HG02938 (cell line): ENCODE results near the gene FJX1.
"Not testable (repeated sequence)": the region's sequence is repeated elsewhere in the genome, so short reads cannot be mapped to it uniquely, and the experiment has no call there.

Experiments
- ATAC-seq: cut with Tn5 transposase; IDR thresholded peaks from one replicate; pipeline ENCODE4 v1.9.1; 2021; ENCODE audit warnings: mild to moderate bottlenecking, moderate library complexity; ENCODE audit not compliant: unreplicated experiment

FJX1 gene

DNA sequence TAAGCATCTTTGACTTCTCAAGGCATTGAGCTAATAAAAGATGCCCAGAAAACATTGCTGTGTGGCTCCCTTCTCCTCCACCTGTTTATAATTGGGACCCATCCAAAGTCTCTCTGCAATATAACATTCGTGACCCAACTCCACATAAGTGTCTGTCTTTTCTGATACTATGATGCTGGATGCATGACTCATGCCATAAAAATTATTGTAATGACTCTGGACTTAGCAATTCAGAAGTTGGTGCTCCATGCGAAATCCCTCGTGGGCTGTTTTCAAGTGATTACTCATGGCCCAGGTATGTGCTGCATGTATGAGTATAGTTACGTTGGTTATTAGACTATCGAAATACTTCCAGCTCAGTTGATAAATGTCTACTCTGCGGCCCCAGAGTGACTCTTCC lies 11.7 kb downstream of the FJX1 start:
- ATAC-seq, result no peak

DNA sequence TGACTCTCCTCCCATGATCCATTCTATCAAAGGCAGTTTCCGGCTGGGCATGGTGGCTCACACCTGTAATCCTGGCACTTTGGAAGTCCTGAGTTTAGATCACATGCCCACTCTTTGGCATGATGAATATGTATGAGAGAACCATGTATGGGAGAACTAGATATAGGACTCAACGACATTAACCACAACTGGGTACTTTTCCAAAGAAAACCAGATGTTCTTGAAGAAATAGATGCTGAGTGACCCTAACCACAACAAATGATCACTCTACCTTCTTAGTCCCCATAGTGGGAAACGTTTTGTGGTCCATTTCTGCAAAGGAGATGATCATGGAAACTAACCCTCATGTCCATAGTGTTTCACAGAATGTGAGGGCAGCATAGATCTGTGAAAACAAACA lies 13.6 kb downstream of the FJX1 start:
- ATAC-seq, result no peak

DNA sequence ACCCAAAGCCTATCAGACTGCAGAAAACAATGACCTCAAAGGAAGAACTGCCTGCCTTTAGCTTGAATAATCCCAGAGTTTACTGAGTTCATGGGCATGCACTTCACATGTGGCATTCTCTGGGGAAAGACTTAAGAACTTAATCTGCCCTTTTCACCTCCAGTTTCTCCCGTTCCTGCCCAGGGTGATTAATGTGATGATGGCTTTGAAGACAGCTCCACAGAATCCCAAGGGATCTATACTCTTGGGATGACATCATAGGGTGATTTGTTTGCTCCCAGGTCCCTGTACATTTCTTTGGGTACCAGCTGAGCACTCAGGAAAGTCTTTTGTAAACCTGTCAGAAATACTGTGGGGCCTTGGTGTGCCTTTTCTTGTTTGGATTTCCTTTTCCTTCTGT lies 14.0 kb downstream of the FJX1 start:
- no peak for ATAC-seq

DNA sequence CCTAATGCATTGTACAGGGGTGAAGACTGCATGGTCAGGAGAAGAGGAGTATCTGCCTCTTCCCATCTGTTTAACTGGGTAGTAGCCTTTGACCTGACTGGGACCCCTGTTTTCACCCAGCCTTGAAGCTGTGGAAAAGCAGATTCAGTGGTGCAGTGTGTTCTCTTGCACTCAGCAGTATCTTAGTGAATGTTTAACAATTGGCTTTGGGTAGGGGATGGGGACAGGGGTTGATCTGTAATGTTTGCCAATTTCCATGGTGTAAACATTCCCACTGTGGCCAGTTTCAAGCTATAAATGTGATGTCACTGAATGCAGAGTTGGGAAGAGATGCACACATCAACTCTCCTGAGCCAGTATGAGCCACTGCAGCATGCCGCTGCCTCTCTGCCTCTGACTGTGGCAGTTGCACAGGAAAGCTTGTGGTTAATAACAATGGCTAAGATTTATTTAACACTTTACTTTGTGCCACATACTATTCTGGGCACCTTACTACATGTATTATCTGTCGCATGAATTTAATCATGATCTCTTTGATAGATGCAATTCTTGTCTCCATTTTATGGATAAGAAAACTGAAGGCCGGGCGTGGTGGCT lies 15.7 kb downstream of the FJX1 start:
- ATAC-seq, result no peak

DNA sequence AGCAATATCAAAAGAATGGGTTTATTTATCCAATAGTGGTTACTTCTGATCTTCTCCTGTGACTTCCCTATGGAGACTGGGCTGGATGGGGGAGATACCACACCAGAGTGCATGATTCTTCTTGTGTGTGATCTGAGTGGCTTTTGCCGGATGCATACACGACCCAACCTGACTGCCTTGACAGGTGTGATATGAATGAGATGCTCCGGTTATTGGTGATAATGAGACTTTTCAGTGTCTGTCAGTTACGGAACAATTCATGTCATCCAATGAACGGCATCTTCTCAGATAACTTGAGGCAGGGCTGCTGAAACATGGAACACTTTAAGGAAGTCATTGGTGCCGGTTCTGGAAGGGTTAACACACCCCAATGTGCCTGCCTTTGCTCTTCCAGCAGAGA lies 17.7 kb downstream of the FJX1 start:
- no peak for ATAC-seq

DNA sequence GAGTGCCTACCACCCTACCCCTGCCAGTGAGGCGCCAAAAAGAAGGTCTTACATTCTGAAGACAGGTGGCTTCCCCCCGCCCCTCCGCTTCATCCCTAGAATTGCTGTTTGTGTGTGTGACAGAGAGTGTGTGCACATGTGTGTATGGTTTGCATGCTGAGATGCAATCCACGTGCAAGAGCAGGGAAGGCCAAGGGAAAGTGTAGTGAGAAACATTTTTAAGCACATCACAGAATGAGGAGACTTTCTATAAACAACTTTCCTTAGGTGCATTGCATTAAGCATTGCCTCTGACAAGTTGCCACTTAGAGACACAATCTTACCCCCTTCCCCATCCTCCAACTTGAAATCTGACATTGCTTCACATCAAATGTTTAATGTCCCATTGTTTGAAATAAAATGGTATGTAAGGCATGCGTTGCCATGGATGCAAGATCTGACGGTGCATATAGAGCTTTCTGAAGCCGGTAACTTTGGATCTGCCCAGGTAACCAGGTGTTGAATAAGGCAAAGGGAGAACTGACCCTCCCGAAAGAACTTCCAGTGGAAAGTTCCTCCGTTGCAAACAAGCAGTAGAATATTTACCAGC lies 21.4 kb downstream of the FJX1 start:
- ATAC-seq, result no peak

DNA sequence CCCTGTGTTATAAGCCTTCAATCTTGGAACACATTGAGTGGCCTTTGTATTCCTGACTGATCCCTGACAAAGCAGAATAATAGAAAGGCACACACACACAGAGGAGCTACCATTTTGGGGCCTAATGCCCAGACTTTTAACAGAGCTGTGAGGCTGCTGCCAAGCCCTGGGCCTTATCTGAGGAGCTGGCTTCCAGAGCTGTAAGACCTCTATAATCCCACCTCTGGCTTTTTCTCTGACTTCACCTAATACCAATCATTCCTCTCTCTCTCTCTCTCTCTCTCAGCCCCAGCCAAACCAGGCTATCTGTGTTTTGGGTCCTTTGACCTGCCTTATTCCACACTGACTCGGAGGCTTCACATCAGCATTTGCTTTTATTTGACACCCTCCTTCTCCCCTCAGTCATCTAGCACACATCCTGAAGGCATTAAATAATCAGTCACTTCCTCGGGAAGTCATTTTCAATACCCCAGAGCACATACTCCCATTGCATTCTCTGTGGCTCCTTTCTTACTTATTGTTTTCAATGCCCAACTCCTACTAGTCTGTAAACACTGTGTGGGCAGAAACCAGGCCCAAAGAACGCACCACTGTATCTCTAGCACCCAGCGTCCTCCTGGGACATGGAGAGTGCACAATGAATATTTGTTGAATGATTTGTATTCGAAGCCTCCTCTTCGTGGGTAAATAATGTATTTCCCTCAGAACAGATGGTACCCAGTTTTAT lies 23.1 kb downstream of the FJX1 start:
- ATAC-seq, result no peak

DNA sequence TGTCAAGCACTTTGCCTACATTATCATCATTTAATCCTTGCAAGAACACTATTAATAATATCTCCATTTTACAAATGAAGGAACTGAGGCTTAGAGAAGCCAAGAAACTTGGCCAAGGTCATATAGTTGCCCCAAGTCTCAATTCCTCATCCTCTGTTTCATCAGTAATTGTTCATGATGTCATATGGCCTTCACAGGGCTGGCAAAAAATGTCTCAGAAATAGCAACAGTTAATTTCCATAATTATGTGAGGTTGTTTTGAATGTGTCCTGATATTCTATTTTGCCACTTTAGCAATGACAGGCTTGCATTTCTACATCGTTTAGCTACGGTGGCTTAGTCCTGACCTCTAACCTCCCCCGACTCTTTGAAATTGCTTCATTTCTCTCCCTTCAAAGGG lies 23.7 kb downstream of the FJX1 start:
- ATAC-seq, result no peak

DNA sequence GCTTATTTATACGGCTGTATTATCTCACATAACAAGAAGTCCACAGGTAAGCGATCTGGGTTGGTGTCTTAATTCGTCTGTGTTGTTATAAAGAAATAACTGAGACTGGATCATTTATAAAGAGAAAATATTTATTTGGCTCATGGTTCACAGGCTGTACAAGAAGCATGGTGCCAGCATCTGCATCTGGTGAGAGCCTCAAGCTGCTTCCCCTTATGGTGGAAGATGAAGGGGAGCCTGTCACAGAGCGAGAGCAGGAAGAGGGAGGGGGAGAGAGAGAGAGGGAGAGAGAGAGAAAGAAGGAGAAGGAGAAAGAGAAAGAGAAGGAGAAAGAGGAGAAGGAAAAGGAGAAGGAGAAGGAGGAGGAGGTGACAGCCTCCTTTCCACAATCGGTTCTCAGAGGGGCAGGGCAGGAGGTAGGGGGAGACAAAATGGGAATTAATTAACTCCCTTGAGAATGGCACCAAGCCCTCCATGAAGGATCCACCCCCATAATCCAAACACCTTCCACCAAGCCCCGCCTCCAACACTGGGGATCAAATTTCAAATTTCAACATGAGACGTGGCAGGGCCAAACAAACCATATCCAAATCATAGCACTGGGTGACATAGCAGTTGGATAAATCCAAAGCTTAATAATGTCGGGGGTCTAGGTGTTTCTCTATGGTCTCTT lies 29.3 kb downstream of the FJX1 start:
- ATAC-seq, result no peak

DNA sequence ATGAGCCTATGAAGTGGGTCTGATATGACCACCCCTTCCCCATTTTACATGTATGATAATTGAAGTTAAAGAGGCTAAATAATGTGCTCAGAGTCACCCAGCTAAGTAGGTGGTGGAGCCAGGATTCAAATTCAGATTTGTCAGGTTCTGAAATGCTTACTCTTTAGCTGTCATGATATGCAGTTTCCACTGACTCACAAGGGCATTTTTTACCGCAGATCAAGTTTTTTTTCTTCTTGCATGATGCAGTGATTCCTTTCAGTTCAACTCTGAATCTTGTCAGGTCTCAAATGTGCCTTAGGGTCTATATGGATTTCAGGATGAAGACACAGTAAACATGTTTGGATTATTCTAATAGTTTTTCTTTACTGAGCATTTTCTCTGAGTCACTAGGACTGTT lies 31.7 kb downstream of the FJX1 start:
- no peak for ATAC-seq

DNA sequence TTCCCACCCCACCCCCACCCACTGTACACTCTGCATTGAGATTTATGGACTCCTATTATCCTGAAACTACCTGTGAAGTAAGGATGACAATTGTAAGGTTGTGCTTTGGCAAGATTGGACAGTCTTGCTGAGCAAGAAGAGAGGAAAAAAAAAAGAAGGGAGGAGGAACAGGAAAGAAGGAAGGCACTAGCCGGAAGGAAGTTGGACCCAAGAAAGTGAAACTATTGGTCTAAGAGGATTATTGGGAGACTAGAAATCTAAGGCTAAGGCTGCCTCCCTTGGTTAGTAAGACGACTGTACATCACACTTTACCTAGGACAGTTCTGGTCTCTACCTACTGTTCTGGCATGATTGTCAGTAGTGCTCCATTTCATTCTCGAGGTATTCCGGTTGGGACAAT lies 32.2 kb downstream of the FJX1 start:
- no peak for ATAC-seq

DNA sequence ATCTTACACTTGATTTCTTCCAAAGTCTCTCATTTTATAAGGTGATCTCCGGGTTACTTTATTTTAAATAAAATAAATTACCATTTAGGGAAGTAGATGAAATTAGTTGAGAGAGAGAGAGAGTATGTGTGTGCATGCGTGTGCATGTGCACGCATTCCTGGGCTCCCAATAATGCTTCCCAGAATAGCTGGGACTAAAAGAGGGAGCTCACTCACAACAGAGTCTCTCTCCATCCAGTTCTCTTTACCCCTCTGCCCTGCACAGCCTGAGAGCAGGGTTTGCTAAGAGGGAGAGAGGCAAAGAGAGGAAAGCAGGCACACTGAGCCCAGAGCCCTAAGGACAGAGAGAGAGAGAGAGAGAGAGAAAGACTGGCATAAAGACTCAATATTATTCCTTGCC lies 33.0 kb downstream of the FJX1 start:
- no peak for ATAC-seq

DNA sequence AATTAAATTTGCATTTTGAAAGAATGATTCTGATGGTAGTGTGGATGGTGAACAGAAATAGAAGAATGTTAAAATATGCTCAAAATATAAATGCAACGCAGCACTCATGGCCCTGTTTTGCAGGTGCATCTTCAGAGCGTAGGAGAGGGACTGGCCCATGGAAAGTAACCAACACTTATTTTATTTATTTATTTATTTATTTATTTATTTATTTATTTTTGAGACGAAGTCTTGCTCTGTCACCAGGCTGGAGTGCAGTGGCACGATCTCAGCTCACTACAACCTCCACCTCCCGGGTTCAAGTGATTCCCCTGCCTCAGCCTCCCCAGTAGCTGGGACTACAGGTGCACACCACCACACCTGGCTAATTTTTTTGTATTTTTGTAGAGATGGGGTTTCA lies 34.5 kb downstream of the FJX1 start:
- ATAC-seq, result not testable (repeated sequence)

DNA sequence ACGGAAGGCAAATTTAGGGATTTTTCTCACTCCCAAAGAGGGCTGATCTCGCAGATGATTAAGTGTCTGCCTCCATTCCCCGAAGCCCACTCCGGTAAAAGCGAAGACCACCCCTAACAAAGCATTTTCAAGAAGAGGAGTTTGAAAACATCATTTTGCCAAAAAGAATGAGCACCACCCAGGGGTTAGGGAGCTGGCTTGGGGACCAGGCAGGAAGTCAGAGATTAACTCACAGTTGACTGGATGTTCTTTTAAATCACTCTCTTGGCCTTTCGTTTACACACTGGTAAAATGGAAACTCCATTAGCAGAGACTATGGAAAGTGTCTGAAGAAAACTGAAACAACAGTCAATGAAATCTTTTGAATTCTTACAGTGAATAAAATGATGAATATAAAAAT lies 36.5 kb downstream of the FJX1 start:
- no peak for ATAC-seq

DNA sequence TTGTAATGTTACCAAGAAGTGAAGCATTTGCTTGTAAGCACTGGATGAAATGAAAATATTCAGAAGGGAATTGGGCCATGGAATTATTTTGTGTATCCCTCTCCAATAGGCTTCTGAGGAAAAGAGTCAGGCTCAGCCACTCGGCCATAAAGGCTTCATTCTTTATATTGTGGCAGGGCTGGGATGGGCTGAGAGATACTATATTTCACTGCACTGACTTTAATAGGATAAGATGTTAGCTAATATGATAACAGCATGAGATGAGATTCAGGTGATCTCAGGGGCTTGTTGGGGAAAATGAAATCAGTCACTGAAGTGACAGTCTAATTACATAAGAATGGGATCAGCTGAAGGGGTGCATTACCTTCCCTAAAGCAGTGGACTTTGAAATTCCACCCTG lies 37.0 kb downstream of the FJX1 start:
- ATAC-seq, result no peak

DNA sequence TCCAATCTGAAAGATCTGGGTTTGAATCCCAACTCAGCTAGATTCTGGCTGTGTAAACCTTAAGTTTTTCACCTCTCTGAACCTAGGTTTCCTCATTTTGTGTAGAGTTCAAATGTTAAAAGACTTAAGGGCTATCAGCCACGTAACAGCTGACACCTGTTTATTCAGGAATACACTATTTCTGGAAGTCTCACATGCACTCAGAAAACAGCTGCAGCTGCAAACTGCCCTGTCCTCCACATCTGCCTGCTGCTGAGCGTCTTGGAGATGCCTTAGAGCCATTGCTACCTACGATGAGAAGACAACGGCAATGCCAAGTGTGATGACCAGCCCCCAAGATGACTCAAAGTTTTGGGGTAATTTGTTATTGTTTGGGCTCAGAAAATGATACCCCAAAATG lies 37.6 kb downstream of the FJX1 start:
- no peak for ATAC-seq

DNA sequence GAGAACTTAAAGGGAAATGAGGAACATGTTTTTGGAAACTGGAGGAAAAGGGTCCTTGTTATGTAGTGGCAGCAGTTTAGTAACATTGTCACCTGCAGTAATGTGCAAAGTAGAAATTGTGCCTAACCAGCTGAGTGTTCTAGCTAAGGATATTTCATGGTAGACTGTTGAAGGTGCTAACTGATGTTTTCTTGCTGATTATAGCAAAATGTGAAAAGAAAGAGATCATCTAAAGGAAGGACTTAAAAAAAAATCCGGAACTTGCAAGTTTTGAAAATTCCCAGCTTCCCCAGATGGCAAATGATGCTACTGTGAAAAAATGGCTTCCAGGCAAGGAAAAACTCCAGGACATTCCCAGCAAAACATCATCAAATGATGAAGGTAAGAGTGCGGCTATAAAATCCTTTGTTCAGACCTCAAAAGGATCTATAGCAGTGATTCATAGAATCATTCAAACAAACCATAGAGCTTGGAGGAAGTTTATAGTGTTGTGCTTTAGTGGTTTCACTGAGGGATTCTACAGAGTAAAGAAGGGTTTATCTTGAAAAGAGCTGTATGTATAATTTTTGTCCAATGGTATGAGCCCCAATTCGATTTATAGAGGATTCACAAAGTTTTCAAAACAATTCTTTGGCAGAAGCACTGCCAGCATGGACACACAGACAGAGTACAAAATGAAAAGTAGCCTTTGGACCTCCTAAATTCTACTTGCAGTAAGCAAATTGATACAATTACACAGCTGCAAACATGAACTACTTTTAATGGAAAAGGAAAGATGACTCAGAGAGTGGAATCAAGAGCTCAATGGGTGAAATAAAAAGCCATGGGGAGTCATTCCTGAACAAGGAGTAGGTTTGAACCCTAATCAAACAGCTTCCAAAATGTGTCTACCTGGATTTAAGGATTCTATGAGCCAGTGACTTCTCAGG lies 40.0 kb downstream of the FJX1 start:
- no peak for ATAC-seq

DNA sequence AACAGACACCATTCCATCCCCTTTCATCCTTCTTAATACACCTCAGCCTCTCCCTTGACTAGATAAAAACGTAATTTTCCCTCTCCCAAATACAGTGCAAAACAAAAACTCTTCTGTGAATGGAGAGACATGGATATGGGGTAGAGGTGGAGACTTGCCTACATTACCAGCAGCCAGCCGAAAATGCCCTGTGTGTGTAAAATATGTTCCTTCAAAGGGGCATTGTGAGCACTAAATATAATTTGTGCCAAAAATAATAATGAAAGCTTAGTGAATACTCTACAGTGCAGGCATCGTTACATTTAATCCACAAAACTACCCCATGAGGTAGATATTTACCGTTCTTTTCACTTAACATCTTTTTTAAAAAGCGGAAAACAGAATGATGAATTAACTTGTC lies 43.3 kb downstream of the FJX1 start:
- ATAC-seq, result no peak

DNA sequence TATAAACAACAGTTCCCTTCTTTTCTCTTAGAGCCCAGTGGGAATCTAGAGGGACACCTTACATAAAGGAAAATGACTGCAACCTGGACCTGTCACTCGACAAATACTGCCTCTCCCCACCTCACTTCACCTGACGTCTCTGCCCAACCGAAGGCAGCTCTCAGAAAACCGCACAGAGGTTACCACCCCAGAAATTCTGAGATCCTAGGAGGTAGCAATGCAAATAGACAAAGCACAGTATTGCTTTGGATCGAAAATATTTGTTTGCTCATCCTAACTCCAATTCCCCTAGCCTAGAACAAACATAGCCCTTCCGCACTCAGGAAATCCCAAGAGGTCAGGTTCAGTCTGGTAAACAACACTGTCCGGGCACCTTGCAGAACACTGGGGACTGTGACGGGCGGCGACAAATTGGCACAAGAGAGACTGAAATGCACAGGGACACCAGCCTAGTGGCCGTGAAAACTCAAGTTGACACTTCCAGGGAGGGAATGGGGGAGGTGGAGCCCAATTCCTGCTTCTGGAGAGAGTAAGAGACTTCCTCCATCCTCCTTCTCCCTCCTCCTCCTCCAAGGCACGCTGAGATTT lies 43.9 kb downstream of the FJX1 start:
- peak; percentile 38 for ATAC-seq

DNA sequence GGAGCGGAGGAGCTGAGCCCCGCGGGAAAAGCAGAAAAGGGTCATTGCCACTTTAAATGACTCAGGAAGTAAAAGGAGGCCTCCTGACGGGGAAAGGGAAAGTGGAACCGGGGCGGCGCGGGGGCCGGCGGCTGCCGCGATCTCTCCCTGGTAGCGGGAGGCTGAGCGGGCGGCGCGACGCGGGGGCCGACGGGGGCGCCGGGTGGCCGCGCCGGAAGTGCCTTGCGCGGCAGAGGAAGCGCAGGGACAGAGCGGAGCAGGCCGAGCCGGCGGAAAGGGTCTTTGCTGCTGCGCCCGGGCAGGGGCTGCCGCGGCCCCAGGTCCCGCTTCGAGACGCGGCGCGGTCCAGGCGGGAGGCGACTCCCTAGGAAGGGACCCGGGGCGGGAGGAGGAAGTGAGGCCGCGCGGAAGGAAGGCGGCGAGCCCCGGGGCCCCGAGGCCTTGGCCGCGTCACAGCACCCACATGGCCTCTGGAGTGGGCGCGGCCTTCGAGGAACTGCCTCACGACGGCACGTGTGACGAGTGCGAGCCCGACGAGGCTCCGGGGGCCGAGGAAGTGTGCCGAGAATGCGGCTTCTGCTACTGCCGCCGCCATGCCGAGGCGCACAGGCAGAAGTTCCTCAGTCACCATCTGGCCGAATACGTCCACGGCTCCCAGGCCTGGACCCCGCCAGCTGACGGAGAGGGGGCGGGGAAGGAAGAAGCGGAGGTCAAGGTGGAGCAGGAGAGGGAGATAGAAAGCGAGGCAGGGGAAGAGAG lies 44.6 kb downstream of the FJX1 start, which contains the start of gene TRIM44:
TSS of gene TRIM44 (plus strand) at position 127 of the 759 bp plus-strand sequence. CDS start at position 464, 337 bp downstream.
- ATAC-seq, result peak; percentile 88
